ENCODE results near the gene ZBED1. TPM values are rescaled to one million over a fixed set of nuclear protein-coding genes. Genes with fewer than 3 reads are reported as not detected.

ZBED1 gene
- total RNA-seq, 4 donors from 2014 or later, result 24.1 to 46.5 (median 40.2) TPM

DNA sequence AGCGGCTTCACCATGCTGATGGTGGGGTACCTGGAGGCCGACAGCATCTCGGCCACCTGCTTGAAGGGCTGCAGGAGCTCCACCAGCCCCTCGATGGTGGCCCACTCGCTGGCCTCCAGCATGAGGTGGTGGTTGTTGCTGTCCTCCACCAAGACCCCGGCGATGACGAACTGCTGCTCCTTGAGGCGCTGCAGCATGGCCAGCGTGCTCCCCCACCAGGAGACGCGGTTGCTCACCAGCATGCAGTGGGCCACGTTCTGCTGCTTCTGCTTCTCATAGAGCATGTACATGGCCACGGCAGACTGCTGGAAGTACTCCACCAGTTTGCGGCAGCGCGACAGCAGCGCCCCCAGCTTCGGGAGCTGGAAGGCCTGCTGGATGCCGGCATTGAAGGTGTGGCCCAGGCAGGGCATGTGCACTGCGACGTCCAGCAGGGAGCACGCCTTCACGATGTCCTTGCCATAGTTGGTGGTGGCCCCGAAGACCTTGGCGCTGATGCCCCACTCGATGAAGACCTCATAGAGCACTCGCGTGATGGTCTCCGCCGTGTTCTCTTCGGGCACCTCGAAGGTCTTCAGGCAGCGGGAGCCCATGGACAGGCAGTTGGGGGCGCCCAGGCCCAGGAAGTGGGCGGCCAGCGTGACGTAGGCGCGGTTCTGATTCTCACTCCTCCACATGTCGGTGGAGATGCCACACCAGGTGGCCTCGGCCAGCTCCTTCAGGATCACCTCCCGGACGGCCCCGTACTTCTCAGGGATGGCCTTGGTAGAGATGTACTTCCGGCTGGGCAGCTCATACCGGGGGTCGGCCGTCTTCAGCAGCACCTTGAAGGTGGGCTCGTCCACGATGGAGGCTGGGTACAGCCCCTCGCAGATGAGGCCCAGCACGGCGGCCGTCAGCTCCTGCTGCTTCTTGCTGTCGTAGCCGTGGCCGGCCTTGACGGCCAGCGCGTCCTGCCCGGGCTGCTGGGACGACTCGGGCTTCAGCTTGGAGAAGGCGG, 11.0 kb downstream of the ZBED1 start:
- no peak for TF ChIP-seq CTCF (IDR thresholded peaks at IDR 0.05; ENCODE audit: low read depth)

DNA sequence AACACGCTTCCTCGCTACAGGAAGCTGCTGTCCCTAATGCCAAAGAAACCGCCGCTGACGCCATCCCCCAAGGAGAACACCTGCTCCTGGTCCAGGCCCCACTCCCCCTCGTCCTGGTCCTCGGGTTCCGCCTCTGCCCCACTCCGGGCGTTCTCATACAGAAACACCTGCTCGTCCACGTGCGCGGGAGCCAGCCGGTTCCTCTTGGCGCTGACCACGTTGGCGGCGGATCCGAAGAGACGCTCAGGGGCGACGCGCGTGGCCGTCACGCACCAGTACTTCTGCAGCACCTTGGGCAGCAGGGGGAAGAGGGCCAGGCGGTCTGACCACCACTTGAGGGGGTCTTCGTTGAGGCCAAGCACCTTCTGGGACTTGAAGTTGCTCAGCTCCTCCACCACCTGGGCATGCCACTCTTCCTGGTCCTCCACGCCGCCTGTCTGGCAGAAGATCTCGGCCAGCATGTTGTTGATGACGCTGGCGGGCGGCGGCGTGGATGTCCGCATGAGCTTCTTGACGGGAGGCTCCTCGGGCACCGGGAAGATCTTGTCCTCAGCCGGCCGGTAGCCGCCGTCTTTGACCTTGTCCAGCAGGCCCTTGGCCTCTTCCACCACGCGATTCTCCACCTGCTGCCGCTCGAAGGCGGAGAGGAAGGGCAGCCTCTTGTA, 12.0 kb downstream of the ZBED1 start:
- no peak for TF ChIP-seq CTCF (IDR thresholded peaks at IDR 0.05; ENCODE audit: low read depth)

DNA sequence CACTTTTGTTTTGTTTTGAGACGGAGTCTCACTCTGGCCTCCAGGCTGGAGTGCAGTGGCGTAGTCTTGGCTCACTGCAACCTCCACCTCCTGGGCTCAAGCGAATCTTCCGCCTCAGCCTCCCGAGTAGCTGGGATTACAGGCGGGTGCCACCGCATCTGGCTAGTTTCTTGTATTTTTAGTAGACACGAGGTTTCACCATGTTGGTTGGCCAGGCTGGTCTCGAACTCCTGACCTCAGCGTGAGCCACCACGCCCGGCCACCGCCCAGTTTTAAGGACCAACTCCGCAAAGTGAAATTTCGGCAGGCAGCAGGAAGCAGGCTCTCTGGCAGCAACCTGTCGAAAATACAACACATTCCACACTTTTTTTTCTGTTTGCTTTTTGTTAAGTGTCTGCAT, 13.4 kb downstream of the ZBED1 start:
- TF ChIP-seq CTCF (IDR thresholded peaks at IDR 0.05; ENCODE audit: low read depth), result no peak

DNA sequence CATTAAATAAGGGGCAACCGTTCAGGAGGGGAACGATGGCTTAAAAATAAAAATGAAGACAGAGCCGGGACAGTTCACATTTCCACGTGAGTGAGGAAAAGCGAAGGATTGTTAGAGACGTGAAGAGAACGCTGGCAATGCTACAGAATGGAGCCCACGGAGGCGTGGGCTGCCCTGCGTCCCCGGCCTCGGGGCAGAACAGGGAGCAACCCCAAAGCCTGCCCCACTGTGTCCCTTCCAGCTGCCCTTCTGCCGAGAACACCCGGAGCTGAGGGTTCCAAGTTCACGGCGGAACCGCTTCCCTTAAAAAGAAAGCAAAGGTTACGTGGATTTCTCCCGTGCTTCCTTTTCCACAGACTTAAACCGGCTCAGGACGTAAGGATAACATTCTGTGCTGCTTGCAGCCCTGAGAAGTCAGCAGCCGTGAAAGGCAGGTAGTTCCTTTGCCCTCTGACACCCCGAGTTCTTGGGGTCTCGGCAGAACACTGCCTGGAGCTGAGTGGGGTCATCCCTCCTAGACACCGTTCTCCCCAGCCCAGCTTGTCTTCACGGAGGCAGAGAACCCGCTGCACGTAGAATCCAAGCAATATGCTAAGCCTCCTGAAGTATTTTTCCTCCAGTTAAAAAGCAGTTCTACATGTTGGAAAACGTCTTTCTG, 14.2 kb downstream of the ZBED1 start:
- no peak for TF ChIP-seq CTCF (IDR thresholded peaks at IDR 0.05; ENCODE audit: low read depth)

- no peak for TF ChIP-seq CTCF (IDR thresholded peaks at IDR 0.05; ENCODE audit: low read depth)
These were observed 14.9 kb downstream of the ZBED1 start for GRCh38 chrX:2485789-2486345.

- TF ChIP-seq CTCF (IDR thresholded peaks at IDR 0.05; ENCODE audit: low read depth), result no peak
These were observed 15.8 kb downstream of the ZBED1 start for GRCh38 chrX:2484721-2485648.
